Measurements from ENCODE around the gene WIZ. TPM values are rescaled to one million over a fixed set of nuclear protein-coding genes. Genes with fewer than 3 reads are reported as not detected.

Gene WIZ
- total RNA-seq, 4 donors from 2014 or later = 23.0 to 48.5 (median 29.6) TPM

DNA sequence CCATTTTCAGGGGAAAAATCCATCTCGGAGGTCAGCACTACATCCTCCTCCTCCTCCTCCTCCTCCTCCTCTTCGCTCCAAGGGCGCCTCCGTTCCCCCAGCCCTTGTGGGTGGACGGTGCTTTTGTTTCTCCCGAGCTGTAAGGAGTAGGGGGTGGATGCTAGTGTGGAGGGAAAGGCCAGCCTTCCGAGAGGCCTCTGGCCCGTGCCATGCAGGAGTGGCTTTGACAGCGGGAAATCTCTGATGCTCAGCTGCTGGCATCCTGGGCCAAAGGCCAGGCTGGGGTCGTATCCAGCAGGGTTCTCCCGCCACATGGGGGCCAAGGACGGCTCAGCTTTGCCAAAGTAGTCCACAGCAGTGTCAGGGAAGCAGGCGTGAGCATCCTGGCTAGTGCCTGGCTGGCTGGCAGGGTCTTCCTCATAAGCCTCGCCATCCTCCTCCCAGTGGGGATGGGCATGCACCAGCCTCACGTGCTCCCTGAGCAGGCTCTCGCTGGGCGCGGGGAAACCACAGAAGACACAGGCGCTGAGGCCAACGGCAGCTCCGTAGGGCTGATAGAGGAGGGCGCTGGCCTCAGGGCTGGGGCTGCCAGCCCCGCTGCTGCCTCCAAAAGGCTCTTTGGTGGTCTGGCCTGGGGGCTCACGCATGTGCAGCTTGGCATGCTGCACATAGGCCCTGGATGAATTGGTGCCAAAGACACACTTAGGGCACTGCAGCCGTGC lies 10.5 kb downstream of the WIZ start:
- intact Hi-C loops (cut with DNase I) = no loop called here
- H3K4me3 ChIP-seq (replicated peaks in 1 of 3) = no peak overlapping the region
- H3K4me1 ChIP-seq = no peaks in the 10 kb centered on the region
- no peak for DNase-seq
- H3K27ac ChIP-seq = no peak overlapping the region
- WGBS, 2 donors = 90 to 93% methylated on average over 18 to 25 of the region's 25 CpGs
- H3K27me3 ChIP-seq = no peaks in the 10 kb centered on the region
- TF ChIP-seq, protein P1, sequence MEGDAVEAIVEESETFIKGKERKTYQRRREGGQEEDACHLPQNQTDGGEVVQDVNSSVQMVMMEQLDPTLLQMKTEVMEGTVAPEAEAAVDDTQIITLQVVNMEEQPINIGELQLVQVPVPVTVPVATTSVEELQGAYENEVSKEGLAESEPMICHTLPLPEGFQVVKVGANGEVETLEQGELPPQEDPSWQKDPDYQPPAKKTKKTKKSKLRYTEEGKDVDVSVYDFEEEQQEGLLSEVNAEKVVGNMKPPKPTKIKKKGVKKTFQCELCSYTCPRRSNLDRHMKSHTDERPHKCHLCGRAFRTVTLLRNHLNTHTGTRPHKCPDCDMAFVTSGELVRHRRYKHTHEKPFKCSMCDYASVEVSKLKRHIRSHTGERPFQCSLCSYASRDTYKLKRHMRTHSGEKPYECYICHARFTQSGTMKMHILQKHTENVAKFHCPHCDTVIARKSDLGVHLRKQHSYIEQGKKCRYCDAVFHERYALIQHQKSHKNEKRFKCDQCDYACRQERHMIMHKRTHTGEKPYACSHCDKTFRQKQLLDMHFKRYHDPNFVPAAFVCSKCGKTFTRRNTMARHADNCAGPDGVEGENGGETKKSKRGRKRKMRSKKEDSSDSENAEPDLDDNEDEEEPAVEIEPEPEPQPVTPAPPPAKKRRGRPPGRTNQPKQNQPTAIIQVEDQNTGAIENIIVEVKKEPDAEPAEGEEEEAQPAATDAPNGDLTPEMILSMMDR (IDR thresholded peaks at IDR 0.05) = no peak
- no peak for TF ChIP-seq POLR2A (IDR thresholded peaks at IDR 0.05)
- H3K36me3 ChIP-seq = no peaks in the 10 kb centered on the region
- H3K9me3 ChIP-seq = no peaks in the 10 kb centered on the region

DNA sequence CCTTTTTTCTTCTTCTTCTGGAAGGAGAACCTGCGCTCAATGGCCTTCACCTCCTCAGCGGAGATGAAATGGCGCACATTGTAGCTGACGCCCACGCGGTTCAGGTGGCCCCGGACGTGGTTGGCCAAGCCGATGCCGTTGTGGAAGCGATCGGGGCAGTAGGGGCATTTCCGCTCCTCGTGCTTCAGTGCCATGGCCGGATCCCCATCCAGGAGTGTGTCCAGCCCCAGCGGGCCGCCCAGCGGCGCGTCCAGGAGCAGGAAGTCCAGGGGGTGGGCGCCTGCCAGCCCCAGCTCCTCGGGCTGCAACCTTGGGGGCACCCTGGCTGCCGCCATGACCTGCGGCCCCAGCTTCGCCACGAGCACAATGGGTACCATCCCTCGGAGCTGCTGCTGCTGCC lies 11.2 kb downstream of the WIZ start:
- Histone ChIP-seq H3K9me3 (no peaks in the 10 kb centered on the region), H3K27me3 (no peaks in the 10 kb centered on the region), H3K27ac (no peak overlapping the region), H3K4me3 (replicated peaks in 1 of 3) (no peak overlapping the region), H3K4me1 (peaks cover 2 to 3% of the 10 kb centered on the region in 2 donors), H3K36me3 (no peaks in the 10 kb centered on the region)
- no peak for DNase-seq
- 96% methylated on average over 15 to 18 of the region's 27 CpGs for WGBS, 2 donors
- intact Hi-C loops (cut with DNase I) = no loop called here
- TF ChIP-seq, protein P1 (IDR thresholded peaks at IDR 0.05) = no peak
- no peak for TF ChIP-seq POLR2A (IDR thresholded peaks at IDR 0.05)

DNA sequence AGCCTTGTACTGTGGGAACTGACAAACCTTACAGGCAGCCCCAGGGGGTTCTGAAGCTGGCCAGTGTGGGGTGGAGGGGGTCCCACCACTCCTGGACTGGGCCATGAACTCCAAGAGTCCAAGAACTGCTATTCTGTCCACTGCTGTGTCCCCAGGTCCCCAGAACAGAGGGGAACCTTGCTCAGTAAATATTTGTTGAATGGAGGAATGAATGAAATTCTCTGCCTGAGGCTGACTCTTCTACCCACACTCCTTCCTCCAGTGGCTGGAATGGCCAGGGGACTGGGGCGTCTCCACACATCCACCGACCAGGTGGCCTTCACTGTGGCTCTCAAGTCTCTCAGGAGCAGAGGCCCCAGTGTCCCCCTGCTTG lies 11.6 kb downstream of the WIZ start:
- WGBS, 2 donors = 90 to 91% methylated on average over 2 of the region's 2 CpGs
- TF ChIP-seq, protein P1 (IDR thresholded peaks at IDR 0.05) = no peak
- TF ChIP-seq POLR2A (IDR thresholded peaks at IDR 0.05) = no peak
- intact Hi-C loops (cut with DNase I) = no loop called here
- Histone ChIP-seq H3K27me3 (no peaks in the 10 kb centered on the region), H3K27ac (no peak overlapping the region), H3K4me3 (replicated peaks in 1 of 3) (no peak overlapping the region), H3K9me3 (no peaks in the 10 kb centered on the region), H3K36me3 (no peaks in the 10 kb centered on the region), H3K4me1 (peaks cover 5 to 6% of the 10 kb centered on the region in 2 donors)
- DNase-seq = no peak

DNA sequence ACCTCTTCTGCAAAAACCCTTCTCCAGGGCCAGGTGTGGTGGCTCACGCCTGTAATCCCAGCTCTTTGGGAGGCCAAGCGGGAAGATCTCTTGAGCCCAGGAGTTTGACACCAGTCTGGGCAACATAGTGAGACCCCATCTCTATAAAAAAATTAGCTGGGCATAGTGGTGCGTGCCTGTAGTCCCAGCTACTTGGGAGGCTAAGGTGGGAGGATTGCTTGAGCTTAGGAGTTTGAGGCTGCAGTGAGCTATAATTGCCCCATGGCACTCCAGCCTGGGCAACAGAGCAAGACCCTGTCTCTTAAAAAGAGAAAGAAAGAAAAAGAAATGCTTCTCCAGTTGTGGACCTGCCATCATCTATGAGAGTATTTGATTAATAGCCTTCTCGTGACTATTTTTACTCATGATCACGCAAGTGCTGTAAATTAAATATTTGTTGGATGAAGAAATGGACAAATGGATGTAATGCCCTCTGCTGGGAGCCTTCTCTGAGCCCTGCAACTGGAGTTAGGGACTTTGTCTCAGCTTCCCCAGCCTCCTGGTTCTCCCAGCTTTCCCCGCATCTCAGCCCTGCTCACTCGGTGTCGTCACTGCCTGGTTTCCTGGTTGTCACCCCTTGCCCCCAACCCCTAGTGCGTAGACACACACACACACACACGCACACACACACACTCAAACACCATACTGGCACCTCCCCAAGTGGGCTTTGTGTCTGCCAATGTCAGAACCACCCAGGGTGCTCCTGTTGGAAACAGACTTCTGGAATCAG lies 12.2 kb downstream of the WIZ start:
- intact Hi-C loops (cut with DNase I) = no loop called here
- 89 to 91% methylated on average over 10 of the region's 10 CpGs for WGBS, 2 donors

More for the DNA sequence above, 12.2 kb downstream of the WIZ start:
- no peak overlapping the region for H3K27ac ChIP-seq
- H3K36me3 ChIP-seq = no peaks in the 10 kb centered on the region
- H3K4me3 ChIP-seq (replicated peaks in 1 of 3) = no peak overlapping the region
- peaks cover 5 to 6% of the 10 kb centered on the region in 2 donors for H3K4me1 ChIP-seq
- no peaks in the 10 kb centered on the region for H3K9me3 ChIP-seq
- H3K27me3 ChIP-seq = no peaks in the 10 kb centered on the region
- TF ChIP-seq, protein P1 (IDR thresholded peaks at IDR 0.05) = no peak
- TF ChIP-seq POLR2A (IDR thresholded peaks at IDR 0.05) = no peak
- no peak for DNase-seq
